Cardiac septum (tissue), 1 donor: Measurements from ENCODE around the gene PRKAR1B. TPM values are rescaled to one million over a fixed set of nuclear protein-coding genes. Genes with fewer than 3 reads are reported as not detected.

ENCODE experiments used
- DNase-seq: peaks from one replicate; pipeline ENCODE4 v3.0.0-alpha.2; 2020; ENCODE audit warnings: low spot score
- intact Hi-C: fragments of 100-400 bp; cut with DNase I; formaldehyde crosslinking; loops from one replicate; pipeline ENCODE4 v1.14.0; 2022
- total RNA-seq: library from RNA; stranded (reverse); fragmentation: NEBNext Ultra II Directional; extraction: Animal tissue kit (Norgen Biotek cat#: 25700); gene quantifications from one replicate; pipeline ENCODE4 v1.2.1, GENCODE V29; 2021
- donor health status: DM: no; HTN: no; CAD: no.

PRKAR1B gene
- total RNA-seq, 1 donor from 2014 or later: 13.5 TPM

DNA sequence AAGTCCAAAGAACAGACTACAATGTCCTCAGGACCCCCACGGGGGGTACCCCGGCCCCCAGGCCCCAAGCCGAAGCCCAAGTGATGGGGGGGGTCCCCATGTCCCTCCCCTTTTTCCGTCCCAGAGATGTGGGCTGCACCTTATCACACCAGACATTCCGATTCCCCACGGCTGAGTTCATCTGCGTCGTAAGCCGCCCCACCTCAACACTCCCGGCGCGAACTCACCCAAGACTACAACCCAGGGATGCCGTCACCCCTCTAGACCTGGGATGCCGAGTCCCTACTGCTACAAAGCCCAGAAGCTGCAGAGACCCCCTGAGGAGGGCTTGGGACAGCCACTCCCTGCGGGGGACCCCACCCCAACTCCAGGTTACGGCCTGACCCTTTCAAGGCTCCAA lies 221.9 kb downstream of the PRKAR1B start:
- DNase-seq: no peak
- intact Hi-C loops: no loop called here

- intact Hi-C loops: no loop called here
Measured at GRCh38 chr7:504221-505111, 222.6 kb downstream of the PRKAR1B start.

DNA sequence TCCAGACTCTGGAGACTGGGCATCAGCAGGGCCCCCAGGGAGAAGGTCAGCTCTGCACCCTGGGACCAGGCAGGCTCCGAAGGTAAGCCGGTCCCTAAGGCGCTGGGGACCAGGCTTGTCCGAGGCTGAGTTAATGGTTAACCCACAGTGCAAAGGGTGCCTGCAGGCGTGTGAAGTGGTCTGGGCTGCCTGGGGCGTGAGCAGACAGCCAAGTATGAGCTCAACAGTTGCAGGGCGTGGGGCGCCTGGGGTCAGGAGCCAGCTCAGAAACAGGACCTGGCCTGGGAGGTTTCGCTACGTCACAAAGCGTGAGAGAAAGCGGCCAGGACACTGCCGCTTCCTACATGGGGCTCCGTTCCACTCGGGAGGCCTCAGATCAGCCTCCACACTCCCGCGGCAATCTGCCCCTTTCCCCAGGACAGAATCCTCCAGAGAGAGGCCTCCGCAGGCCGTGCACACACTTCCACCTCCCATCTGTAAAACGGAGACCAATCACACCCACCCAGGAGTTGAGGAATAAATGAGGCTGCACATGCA lies 223.4 kb downstream of the PRKAR1B start:
- intact Hi-C loops: no loop called here
- DNase-seq: no peak

More at GRCh38 chr7:504221-505111, 222.6 kb downstream of the PRKAR1B start:
- no peak for DNase-seq

- intact Hi-C loops: no loop called here
- no peak for DNase-seq
Measured at GRCh38 chr7:502296-502695, 224.8 kb downstream of the PRKAR1B start.

GRCh38 chr7:501526-501925 lies 225.6 kb downstream of the PRKAR1B start:
- intact Hi-C loops: no loop called here
- DNase-seq: no peak

GRCh38 chr7:500521-501420 lies 226.3 kb downstream of the PRKAR1B start:
- DNase-seq: no peak
- intact Hi-C loops: no loop called here

DNA sequence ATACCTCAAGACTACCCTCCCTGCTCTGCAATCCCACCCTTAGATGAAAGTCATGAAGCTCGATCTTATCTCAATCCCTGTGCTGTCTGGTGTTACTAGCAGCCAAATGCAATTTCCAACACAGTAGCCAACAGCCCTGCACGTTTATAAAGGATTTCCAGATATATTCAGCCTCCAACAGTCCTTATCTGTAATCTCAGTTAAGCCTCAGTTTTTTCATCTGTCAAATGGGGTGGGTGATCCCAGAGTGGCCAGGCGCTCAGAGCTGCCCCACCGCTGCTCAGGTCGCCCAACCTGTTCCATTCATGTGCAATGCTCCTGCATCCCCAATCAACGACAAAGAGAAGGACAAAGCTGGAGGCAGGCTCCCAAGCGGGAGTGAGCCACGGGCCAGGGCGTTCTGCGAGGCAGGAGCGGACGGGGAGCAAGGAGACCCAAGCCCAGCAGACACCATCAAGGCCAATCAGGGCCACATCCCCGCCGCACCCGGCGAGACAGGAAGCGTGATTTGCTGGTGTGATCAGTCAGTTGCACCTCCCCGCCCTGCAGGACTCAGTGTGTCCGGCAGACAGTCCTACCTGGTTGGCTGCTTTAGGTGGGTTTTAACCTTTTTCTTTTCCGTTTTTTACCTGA lies 227.1 kb downstream of the PRKAR1B start:
- intact Hi-C loops: no loop called here
- DNase-seq: no peak

Other genes with a start within 250 kb of the PRKAR1B start
- 38.9 TPM for gene PDGFA, start 207.4 kb downstream of the PRKAR1B start, total RNA-seq
- 22.1 TPM for gene DNAAF5, start 582 bp downstream of the PRKAR1B start, total RNA-seq
- 153 TPM for gene SUN1, start 105.2 kb upstream of the PRKAR1B start, total RNA-seq
- 21.3 TPM for gene GET4, start 149.3 kb upstream of the PRKAR1B start, total RNA-seq
- gene ADAP1, start 227.4 kb upstream of the PRKAR1B start, total RNA-seq: 12.5 TPM
- gene COX19, start 248.3 kb upstream of the PRKAR1B start, total RNA-seq: 7.3 TPM